Kasumi-1 (cell line): Measurements from ENCODE around the gene CYP2W1.

Experiments
- DNase-seq, 2 experiments: peaks; one replicate each; lab custom pipeline; 2025; lab: John Stamatoyannopoulos, UW

The CYP2W1 gene

DNA sequence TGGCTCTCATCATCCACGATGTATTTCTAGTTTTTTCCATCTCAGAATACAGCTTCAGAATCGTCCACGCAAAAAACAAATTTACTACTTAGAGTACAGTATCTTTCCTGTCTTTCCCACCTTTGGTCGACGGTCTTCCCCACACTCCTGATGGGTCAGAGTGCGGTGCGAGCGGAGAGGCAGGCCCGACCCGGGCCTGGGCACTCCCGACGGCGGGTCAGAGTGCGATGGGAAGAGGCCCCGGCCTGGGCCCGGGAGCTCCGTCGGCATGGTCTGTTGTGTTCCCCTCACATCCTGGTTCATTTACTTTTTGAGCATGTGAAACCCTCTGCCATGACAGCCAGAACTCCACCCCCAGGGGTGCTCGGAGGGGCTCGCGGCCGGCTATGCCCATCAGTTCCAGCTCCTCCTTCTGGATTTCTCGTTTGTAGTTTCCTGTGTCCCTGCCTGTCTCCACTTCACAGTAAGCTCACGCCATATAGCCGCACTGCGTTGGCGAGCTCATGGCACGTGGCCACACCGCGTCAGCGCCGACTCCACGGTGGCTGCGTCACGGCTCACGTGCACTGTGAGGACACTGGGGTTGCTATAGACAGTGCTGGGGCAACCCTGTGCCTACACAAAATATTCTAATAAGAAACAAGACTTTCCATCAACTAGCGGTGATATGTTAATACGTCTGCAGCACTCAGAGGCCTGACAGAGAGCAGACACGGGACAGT is 15.5 kb upstream of the CYP2W1 start:
- no peak for DNase-seq

DNA sequence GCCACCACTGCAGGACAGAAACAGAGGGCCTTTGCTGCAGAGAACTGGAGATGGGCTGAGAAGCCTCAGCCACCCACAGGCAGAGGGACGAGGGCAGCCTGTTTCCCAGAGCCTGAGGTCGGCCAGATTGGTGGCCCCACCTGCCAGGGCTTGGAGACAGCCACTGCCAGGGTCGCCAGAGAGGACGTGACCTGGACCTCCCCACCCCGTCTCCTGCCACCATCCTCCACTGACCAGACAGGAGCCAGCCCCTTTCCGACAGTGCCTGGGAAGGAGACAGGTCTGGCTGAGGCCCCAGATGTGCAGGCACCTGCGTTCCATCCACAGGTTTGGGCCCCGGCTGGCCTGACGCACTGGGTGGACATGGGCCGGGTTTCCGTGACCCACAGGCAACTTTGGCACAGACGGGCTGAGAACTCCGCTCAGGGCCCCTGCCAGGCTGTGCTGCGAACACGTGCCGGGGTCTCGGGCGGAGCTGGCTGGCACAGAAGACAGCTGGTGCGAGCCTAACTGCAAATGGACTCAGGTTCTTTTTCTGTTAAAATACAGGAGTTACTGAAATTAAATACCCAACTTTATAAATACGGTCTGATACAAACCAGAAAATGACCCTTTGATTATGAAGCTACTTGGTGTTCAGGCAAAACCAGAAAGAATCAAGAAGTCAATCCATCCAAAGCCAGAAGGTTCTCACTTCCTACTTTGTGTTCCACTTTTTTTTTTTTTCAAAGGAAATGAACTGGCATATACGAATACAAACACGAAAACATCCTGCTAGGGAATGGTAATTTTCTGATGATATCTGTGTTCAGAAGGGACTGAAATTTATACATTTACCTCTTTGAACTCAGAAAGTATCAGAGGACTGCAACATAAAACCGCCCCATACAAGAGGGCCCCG is 14.5 kb upstream of the CYP2W1 start:
- DNase-seq: no peak

DNA sequence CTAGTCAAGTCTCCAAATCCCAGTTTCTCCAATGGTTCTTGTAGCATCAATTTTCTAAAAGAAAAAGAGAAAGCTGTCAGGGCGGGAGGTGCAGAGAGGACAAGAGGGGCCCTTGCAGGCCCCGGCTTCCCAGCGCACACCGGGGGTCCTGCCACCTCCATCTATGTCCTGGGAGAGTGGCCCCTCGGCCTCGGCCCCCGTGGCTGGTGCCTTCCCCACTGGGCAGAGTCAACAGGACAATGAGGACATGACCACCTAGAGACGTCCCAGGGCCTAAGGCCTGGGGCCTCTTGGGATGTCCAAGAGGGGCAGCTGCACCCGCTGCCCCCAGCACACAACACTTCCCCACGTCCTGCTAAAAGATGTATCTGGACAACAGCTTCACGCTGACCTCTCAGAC is 13.6 kb upstream of the CYP2W1 start:
- no peak for DNase-seq

DNA sequence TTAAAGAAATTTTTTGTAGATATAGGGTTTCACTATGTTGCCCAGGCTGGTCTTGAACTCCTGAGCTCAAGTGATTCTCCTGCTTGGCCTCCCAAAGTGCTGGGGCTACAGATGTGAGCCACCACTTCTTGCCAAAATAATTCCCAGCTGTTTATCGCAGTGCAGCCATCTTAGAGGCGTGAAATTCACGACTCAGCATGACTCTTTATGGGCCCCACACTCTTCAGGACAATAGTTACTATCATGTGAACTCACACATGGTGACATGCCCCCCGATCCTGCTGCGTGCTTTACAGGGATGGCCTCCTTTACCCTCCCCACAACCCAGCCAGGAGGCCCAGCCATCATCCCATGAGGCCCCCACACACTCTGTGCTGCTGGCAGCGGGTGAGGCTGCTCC is 12.2 kb upstream of the CYP2W1 start:
- DNase-seq: no peak

DNA sequence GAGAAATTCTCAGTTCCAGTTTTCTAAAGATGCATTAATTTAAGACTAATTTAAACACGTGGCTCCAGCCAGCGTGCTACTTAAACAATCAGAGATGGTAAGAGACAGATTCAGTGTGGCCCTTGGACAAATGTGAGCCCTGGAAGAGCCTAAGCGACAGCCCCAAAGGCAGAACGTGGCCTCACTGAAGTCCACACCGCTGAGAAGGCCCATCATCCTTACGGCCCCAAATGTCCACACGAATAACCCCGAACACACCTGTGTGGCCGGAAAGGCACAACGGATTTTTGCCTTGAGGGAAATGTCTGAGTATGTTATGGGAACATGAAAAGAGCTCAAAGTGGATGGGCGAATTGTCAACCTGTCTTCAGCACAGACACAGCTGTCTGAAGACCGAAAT is 10.9 kb upstream of the CYP2W1 start:
- no peak for DNase-seq

DNA sequence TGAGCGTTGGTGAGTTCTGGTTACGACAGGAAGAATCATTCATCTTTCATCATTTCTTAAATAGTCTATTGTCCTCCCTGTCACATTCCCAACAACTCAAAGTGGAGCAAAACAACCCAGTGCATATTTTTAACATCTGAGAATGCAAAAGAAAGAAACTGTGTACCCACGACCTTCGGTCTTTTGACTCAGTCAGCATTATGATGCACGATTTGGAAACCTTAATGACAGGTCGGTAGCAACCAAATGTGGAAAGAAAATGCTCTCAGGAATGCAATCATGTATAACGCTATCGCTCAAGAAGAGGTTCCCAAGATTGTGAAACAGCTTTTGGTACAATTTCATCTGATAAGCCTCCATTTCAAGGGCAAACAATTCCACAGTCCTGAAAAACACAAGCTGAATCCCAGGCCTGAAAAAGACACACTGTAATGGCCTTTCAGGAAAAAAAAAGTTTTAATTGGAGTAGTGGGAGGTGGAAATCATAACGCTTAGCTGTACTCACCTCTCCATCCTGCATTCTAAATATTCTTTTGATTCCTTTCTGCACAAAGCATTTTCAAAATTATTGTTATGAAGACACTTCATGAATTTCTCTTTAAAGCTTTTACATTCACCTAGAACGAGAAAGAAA is 10.2 kb upstream of the CYP2W1 start:
- DNase-seq: no peak

DNA sequence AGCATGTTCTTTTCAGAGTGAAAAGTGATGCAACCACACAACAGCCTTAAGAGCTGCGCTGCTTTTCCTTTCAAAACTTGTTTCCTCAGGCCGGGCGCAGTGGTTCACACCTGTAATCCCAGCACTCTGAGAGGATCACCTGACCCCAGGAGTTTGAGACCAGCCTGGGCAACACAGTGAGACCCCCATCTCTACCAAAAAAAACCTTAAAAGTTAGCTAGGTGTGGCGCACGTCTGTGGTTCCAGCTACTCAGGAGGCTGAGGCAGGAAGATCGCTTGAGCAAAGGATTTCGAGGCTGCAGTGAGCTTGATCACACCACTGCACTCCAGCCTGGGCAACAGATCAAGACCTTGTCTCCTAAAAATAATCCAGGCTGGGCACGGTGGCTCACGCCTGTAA is 9.7 kb upstream of the CYP2W1 start:
- no peak for DNase-seq

DNA sequence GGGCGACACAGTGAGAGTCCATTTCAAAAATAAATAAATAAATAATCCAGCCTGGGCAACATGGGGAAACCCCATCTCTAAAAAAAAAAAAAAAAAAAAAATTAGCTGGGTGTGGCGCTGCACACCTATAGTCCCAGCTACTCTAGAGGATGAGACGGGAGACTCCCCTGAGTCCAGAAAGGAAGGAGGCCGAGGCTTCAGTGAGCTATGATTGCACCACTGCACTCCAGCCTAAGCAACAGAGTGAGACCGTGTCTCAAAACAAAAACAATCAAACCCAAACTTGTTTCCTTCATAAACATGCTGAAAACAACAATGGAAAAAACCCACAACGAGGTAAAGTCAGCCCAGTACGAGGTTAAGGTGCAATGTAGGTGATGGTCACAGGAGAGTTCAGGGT is 8.8 kb upstream of the CYP2W1 start:
- no peak for DNase-seq

DNA sequence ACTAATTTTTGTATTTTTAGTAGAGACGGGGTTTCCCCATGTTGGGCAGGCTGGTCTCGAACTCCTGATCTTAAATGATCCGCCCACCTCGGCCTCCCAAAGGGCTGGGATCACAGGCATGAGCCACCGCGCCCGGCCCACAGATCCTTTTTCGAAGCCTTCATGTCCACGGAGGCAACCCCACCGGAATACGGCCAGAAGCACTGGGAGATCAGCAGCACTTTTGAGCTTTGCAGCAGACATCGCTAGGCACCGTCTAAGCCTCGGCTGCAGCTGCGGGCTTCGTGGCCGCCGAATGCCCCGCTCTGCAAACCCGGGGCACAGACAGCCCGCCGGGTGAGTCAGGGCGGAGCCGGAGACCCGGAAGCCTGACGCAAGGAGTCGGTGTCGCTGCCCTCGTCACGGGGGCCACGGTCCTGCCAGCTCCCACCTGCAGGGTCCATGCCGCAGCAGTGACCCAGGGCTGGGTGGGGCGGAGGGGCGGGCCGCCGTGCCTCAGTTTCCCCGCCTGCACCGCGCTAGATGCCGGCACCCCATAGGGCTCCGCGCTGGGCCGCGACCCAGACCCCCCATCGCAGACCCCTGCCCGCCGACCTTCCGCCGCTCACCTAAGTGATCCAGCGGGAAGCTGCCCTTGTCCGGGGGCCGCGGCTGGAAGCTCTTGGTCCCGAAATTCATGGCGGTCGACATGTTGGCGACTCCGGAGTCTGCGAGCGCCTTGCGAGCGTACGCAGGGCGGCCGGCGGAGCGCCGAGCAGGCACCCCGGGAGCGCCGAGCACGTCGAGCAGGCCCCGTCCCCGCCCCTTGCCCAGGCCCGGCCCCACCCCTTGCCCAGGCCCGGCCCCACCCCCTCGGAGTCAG is 7.9 kb upstream of the CYP2W1 start, which contains the start of gene COX19:
Gene COX19, minus strand, starts transcription at position 730 of the 862 bp plus-strand sequence. Its CDS starts 40 bp downstream, at position 690.
- DNase-seq: peak; percentile 32 to 36

DNA sequence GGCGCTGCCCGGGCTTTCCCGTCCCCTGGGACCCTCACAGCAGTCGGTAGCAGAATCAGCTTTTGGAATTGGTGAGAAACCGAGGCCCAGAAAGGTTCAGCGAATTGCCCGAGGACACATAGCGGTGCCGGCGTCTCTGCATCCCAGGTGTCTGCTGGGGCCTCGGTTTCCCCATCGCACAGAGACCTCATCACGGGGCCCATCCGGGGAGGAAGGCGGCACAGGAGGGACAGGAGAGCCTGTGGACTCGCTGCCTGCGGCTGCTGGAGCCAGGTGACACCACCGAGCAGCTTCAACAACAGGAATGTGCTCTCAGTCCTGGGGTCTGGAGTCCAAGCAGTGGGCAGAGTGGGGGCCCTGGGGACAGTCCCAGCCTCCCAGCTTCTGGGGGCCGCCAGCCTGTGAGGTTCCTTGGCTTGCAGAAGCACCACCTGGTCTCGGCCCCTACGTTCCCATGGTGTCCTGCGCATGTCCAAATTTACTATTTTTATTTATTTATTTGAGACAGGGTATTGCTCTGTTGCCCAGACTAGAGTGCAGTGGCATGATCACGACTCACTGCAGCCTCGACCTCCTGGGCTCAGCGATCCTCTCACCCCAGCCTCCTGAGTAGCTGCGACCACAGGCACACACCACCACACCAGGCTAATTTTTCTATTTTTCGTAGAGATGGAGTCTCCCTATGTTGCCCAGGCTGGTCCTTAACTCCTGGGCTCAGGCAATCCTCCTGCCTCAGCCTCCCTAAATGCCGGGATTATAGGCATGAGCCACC is 7.1 kb upstream of the CYP2W1 start:
- DNase-seq: no peak

DNA sequence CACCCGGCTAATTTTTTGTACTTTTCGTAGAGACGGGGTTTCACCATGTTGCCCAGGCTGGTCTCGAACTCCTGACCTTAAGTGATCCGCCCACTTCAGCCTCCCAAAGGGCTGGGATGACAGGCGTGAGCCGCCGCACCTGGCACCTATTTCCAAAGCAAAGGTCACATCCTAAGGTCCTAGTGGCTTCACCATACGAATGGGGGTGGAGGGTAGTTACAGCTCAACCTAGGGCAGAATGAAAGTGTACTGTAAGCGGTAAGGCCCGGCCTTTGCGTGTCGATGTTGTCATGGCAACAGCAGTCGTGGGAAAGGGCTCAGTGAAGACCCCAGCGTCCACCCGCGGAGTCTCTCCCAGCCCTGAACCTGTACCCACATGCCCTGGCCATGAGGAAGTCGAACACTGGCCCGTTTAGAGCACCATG is 6.1 kb upstream of the CYP2W1 start:
- DNase-seq: no peak

DNA sequence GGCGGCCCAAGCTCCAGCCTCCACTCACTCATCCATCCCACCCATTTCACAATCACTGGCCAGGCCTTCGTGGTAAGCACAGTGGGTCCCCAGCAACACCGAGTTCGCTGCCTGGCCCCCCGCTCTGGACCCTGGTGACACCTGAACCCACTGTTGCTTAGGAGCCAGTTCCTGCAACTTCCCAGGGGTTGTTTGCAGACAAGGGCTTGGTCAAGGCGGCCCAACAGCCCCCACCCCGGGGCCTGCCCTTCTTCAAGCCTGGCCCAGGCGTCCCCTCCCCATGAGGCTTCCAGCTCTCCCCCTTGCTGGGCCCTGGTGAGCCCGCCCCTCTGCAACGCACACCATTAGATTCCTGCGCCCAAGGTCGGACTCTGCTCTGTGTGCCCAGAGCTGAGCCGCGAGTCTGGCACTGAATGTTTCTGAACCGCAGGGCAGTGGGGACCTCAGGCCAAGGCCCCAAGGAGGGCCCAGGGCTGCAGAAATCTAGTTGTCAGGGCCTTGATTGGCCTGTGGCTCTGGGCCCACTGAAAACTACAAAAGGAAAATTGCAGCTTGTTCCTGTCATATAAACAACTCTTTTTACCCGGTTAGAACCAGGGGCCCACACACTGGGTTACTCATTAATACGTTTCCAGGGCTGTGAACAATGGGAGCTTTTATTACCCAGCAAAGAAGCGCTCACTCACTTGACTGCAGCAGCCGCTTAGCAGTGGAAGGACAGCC is 5.5 kb upstream of the CYP2W1 start:
- no peak for DNase-seq

DNA sequence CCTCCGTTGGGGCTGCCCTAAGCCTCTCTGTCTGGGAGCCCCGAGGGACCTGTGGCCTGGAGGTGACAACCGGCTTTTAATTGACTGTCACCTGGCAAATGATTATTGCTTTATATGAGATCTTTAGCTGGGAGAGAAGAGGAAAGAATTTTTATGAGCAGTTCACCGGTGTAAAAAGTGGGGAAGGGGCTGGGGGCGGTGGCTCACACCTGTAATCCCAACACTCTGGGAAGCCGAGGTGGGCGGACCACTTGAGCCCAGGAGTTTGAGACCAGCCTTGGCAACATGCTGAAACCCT is 5.0 kb upstream of the CYP2W1 start:
- no peak for DNase-seq

DNA sequence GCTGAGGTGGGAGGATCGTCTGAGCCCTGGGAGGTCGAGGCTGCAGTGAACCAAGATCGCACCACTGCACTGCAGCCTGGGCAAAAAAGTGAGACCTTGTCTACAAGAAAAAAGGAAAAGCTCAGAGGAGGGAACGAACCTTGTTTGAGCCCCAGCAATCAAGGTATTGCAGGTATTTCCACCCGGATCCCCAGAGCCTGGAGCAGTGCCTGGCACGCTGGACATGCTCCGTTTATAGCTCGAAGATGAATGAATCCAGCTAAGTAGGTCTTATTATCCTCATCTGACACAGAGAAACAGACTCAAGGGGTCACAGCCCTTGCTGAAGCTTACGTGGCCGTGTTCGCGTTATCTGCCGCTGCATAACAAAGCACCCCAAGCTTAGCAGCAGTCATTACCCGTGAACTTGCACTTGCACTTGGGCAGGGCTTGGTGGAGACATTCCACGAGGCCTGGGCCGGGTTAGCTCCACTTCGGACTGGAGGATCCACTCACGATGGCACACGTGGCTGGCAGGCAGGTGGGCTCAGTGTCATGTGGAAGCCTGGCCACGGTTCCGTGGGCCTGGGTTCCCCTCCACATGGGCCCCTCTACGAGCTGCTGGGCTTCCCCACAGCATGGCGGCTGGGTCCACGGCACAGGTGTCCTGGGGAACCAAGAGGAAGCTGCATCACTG is 4.4 kb upstream of the CYP2W1 start:
- no peak for DNase-seq

DNA sequence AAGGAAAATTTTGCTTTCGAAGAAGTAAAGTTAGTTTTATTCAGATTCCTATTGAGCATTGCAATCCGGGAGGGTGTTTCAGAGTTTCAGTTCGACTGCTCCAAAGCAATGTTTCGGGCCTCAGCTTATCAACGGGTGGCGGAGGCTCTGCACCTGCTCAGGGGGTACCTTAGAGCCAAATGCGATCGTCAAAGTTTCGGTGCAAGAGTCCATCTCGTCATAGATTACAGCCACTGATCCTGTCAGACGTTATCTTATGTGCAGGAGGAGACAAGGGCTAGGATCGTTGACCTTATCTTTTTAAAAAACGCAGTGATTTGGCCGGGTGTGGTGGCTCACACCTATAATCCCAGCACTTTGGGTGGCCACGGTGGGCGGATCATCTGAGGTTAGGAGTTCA is 3.8 kb upstream of the CYP2W1 start:
- no peak for DNase-seq

DNA sequence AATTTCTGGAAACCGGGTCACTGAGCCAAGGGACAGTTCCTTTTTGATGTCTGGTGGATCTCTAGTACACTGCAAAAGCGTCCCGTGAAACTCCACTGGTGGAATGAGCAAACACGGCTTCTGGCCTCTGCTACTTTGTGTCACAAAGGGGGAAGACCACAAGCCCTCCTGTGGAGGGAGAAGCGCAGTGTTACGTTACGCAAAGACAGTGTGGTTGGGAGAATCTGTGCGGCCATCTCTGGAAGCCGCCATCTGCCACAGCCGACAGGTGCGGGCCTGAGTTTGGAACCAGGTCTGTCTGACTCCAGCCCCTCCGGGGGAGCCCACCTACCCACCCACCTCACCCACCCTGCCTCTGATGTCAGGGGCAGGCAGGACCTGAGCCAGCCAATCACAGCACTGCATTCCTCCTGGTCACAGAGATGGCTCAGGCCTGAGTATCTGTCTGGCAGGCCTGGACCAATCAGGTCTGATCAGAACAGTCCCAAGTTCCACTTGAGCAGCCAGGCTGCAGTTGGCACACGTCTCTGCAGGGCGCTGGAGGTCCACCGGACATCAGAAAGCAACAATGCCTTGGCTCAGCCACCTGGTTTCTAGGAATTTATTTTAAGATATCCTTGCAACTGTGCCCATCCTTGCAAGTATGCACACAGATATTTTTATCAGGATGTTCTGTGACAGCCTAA is 3.0 kb upstream of the CYP2W1 start:
- DNase-seq: no peak

DNA sequence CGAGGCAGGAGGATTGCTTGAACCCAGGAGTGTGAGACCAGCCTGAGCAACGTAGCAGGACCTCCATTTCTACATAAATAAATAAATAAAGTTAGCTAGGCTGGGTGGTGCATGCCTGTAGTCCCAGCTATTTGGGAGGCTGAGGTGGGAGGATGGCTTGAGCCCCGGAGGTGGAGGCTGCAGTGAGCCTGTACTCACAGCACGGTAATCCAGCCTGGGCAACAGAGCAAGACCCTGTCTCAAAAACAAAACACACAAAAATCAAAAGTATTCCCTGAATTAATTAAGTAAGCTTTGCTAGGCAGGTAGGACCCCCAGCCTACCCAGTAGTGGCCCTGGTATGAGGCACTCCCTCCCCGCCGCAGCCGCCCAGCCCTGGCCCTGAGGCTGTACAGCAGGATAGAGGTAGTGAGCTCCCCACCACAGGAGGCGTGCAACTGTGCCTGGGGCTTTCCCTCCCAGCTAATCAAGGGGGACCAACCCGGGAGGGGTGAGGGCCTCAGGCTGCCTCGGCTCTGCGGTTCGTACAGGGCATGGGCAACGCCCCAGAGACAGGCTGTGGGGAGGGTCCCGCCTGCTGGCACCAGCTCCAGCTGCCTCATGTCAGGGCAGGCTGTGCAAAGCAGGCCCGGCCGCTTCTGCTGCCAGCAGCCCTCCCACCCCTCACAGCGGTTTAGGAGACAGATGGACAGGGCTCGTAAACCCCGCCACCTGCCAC is 1.0 kb upstream of the CYP2W1 start:
- DNase-seq: no peak

DNA sequence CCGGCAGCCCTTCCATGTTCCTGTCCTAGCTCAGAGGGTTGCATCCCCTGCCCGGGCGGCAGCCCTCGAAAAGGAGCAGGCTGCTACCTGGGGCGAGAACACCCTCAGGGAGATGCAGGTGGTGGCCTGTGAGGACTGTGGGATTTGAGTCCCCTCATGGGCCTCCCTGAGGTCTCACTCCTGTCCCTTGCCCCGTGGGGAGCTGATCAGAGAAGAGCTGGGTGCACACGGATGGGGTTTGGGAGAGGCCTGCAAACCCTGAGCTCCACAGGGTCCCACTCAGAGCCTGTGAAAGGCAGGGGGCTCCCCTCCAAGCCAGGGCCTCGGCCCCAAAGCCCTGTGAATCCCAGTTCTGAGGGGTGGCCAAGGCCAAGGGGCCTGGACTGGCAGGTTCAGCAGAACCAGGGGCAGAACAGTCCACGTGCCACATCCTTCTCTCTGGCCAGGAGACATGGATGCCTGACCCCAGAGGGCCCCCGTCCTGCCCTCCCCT is 424 bp upstream of the CYP2W1 start:
- DNase-seq: no peak
